NCI-H2029 treated with DMSO at 0.1 percent for 48 hours (cell line): ENCODE data around the gene GABRB2.

Source experiments
- DNase-seq: peaks from one replicate; lab custom pipeline; 2025; lab: John Stamatoyannopoulos, UW

GABRB2 gene

GRCh38 chr5:161387121-161387520 lies 159.4 kb downstream of the GABRB2 start:
- DNase-seq = no peak

GRCh38 chr5:161385027-161385426 lies 161.5 kb downstream of the GABRB2 start:
- DNase-seq = no peak

GRCh38 chr5:161382685-161383084 lies 163.8 kb downstream of the GABRB2 start:
- DNase-seq = no peak

GRCh38 chr5:161380486-161380885 lies 166.0 kb downstream of the GABRB2 start:
- DNase-seq = no peak

- no peak for DNase-seq
Observed at GRCh38 chr5:161378701-161379100, 167.8 kb downstream of the GABRB2 start.

- no peak for DNase-seq
Observed at GRCh38 chr5:161376034-161376433, 170.5 kb downstream of the GABRB2 start.

GRCh38 chr5:161373345-161373707 lies 173.2 kb downstream of the GABRB2 start:
- no peak for DNase-seq

GRCh38 chr5:161372682-161373344 lies 173.7 kb downstream of the GABRB2 start:
- DNase-seq = no peak

- no peak for DNase-seq
Observed at GRCh38 chr5:161369022-161369421, 177.5 kb downstream of the GABRB2 start.

- DNase-seq = no peak
Observed at GRCh38 chr5:161358446-161358845, 188.1 kb downstream of the GABRB2 start.

- no peak for DNase-seq
Observed at GRCh38 chr5:161344234-161344633, 202.3 kb downstream of the GABRB2 start.

- no peak for DNase-seq
Observed at GRCh38 chr5:161342886-161343285, 203.6 kb downstream of the GABRB2 start.

GRCh38 chr5:161340012-161340411 lies 206.5 kb downstream of the GABRB2 start:
- DNase-seq = no peak

GRCh38 chr5:161333194-161333880 lies 213.2 kb downstream of the GABRB2 start:
- no peak for DNase-seq

GRCh38 chr5:161332343-161332742 lies 214.2 kb downstream of the GABRB2 start:
- DNase-seq = no peak

- DNase-seq = no peak
Observed at GRCh38 chr5:161314033-161314432, 232.5 kb downstream of the GABRB2 start.

- no peak for DNase-seq
Observed at GRCh38 chr5:161312882-161313281, 233.6 kb downstream of the GABRB2 start.

GRCh38 chr5:161311965-161312364 lies 234.6 kb downstream of the GABRB2 start:
- DNase-seq = no peak

GRCh38 chr5:161311146-161311708 lies 235.3 kb downstream of the GABRB2 start:
- DNase-seq = no peak

GRCh38 chr5:161306351-161306995 lies 240.1 kb downstream of the GABRB2 start:
- no peak for DNase-seq

GRCh38 chr5:161305601-161306000 lies 240.9 kb downstream of the GABRB2 start:
- DNase-seq = no peak

- DNase-seq = no peak
Observed at GRCh38 chr5:161302559-161302958, 244.0 kb downstream of the GABRB2 start.

- no peak for DNase-seq
Observed at GRCh38 chr5:161301586-161301985, 244.9 kb downstream of the GABRB2 start.
